Measurements from ENCODE around the gene POM121L2. TPM values are rescaled to one million over a fixed set of nuclear protein-coding genes. Genes with fewer than 3 reads are reported as not detected.
A peak's percentile ranks its signal among the peaks of the same experiment; 100 is the strongest.
"Not testable (repeated sequence)": the region's sequence is repeated elsewhere in the genome, so short reads cannot be mapped to it uniquely, and the experiment has no call there.

POM121L2 gene
- total and polyA plus RNA-seq, 4 experiments from 2014 or later, result not detected

- Histone ChIP-seq H3K36me3 (ENCODE audit: insufficient read depth, low read length) (no peaks in the 10 kb centered on the region), H3K27ac (ENCODE audit: low read depth, low read length) (no peak overlapping the region), H3K4me3 (ENCODE audit: low read length in 2 of 2) (no peak overlapping the region), H3K4me1 (ENCODE audit: insufficient read depth, low read length) (peaks cover 5% of the 10 kb centered on the region), H3K9me3 (ENCODE audit: control insufficient read depth in 1 of 2, low read length in 2 of 2) (peaks cover 0 to 4% of the 10 kb centered on the region in 2 donors), H3K27me3 (ENCODE audit: insufficient read depth, low read length) (peaks cover 63% of the 10 kb centered on the region)
- Mint-ChIP-seq H3K36me3 (peaks cover 4 to 13% of the 10 kb centered on the region in 2 donors), H3K9me3 (peaks cover 3 to 70% (median 51%) of the 10 kb centered on the region in 8 donors), H3K4me1 (peaks cover 4 to 6% (median 4%) of the 10 kb centered on the region in 4 donors), H3K4me3 (peak overlapping the region in 3 of 8 donors; percentile 21 to 54 (median 38)), H3K27me3 (peaks cover 58 to 59% of the 10 kb centered on the region in 2 donors), H3K27ac (peak overlapping the region in 4 of 7 donors; percentile 59 to 87 (median 74))
- intact Hi-C loops (cut with micrococcal nuclease), result loop anchor here (2.0 to 10.0 kb wide), 4 partner anchors 17 to 388 kb away; no protein-coding TSS in a partner anchor
- CTCF ChIA-PET (ENCODE audit: partially characterized antibody), result interaction anchor here (0.7 to 0.9 kb wide), 2 partner anchors 98 to 322 kb away, joined by 3 to 4 read pairs; no protein-coding TSS in a partner anchor
- POLR2A ChIA-PET (ENCODE audit: partially characterized antibody), result interaction anchor here (1.1 kb wide), 1 partner anchor 11 kb away, joined by 3 read pairs; no protein-coding TSS in a partner anchor
- no peak for DNase-seq
Measured at GRCh38 chr6:27279513-27280063, 32.5 kb downstream of the POM121L2 start.

DNA sequence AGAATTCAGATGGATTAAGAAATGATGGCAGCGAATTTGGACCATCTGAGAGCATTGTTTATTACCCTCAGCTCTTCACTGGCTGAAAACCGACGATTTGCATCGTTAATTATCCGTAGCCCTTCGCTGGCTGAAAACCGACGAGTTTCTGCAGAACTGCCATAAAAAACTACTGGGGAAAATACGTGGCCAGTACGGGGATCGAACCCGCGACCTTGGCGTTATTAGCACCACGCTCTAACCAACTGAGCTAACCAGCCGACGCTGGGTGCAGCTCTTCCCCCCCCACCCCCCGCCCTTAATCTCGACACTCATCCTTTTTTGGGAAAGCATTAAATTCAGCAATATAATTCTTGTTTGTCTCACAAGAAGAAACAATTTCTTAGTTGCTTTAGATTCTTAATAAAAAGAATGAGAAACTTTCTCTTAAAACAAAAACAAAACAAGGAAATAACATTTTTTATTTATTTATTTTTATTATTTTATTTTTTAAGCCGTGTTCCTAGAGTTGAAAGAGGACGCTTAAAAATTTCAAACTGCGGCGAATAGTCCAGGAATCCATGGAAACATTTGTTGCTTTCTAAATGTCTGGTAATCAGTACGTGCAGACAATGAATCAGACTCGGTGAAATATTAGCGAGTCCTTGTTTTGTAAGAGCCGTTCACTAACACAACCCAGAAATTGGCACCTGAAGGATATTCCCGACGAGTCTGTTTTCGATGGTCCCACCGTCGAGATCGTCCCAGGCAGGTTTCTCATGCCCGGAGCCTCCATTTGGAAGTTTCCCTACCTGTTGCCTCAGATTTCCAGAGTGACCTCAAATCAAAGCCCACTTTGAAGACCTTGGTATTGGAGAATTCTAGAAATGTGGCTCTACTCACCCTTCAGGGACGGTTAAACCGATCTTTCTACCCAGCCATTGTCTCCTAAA lies 36.8 kb downstream of the POM121L2 start:
- POLR2A ChIA-PET (ENCODE audit: partially characterized antibody), result interaction anchor here (1.2 kb wide), 1 partner anchor 20 kb away, joined by 3 read pairs; no protein-coding TSS in a partner anchor
- H3K4me3 Mint-ChIP-seq, result peak overlapping the region in 1 of 8 donors; percentile 8
- no peaks in the 10 kb centered on the region for H3K9me3 ChIP-seq (ENCODE audit: control insufficient read depth in 1 of 2, low read length in 2 of 2)
- no peak overlapping the region for H3K4me3 ChIP-seq (ENCODE audit: low read length in 2 of 2)
- no peak for DNase-seq
- H3K27ac Mint-ChIP-seq, result peak overlapping the region in 2 of 7 donors; percentile 47 to 51
- no peak overlapping the region for H3K27ac ChIP-seq (ENCODE audit: low read depth, low read length)
- peaks cover 53 to 55% of the 10 kb centered on the region in 2 donors for H3K27me3 Mint-ChIP-seq
- H3K4me1 ChIP-seq (ENCODE audit: insufficient read depth, low read length), result peaks cover 5% of the 10 kb centered on the region
- no peaks in the 10 kb centered on the region for H3K36me3 ChIP-seq (ENCODE audit: insufficient read depth, low read length)
- CTCF ChIA-PET (ENCODE audit: partially characterized antibody), result no interaction called here
- peaks cover 0 to 7% of the 10 kb centered on the region in 2 donors for H3K36me3 Mint-ChIP-seq
- H3K9me3 Mint-ChIP-seq, result peaks cover 3 to 39% (median 21%) of the 10 kb centered on the region in 8 donors
- peaks cover 41% of the 10 kb centered on the region for H3K27me3 ChIP-seq (ENCODE audit: insufficient read depth, low read length)
- intact Hi-C loops (cut with micrococcal nuclease), result no loop called here
- H3K4me1 Mint-ChIP-seq, result peaks cover 2 to 5% (median 3%) of the 10 kb centered on the region in 4 donors

DNA sequence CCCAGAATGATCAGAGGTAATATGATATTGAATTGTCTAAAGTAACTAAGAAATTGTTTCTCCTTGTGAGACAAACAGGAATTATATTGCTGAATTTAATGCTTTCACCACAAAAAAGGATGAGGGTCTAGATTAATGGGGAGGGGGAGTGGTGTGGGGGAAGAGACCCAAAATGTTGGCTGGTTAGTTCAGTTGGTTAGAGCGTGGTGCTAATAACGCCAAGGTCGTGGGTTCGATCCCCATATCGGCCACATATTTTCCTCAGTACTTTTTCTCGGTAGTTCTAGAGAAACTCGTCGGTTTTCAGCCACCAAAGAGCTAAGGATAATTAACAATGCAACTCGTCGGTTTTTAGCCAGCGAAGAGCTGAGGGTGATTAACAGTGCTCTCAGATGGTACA lies 38.3 kb downstream of the POM121L2 start:
- intact Hi-C loops (cut with micrococcal nuclease), result no loop called here
- POLR2A ChIA-PET (ENCODE audit: partially characterized antibody), result interaction anchor here (1.2 kb wide), 1 partner anchor 22 kb away, joined by 3 read pairs; no protein-coding TSS in a partner anchor
- H3K36me3 Mint-ChIP-seq, result peaks cover 0 to 7% of the 10 kb centered on the region in 2 donors
- no peak overlapping the region for H3K4me3 Mint-ChIP-seq
- H3K27me3 ChIP-seq (ENCODE audit: insufficient read depth, low read length), result peaks cover 32% of the 10 kb centered on the region
- H3K27me3 Mint-ChIP-seq, result peaks cover 53 to 55% of the 10 kb centered on the region in 2 donors
- no peak for DNase-seq
- no peak overlapping the region for H3K4me3 ChIP-seq (ENCODE audit: low read length in 2 of 2)
- peaks cover 0 to 30% (median 12%) of the 10 kb centered on the region in 8 donors for H3K9me3 Mint-ChIP-seq
- H3K4me1 Mint-ChIP-seq, result no peaks in the 10 kb centered on the region
- CTCF ChIA-PET (ENCODE audit: partially characterized antibody), result no interaction called here
- no peaks in the 10 kb centered on the region for H3K9me3 ChIP-seq (ENCODE audit: control insufficient read depth in 1 of 2, low read length in 2 of 2)
- no peaks in the 10 kb centered on the region for H3K4me1 ChIP-seq (ENCODE audit: insufficient read depth, low read length)
- no peak overlapping the region for H3K27ac Mint-ChIP-seq
- no peak overlapping the region for H3K27ac ChIP-seq (ENCODE audit: low read depth, low read length)
- H3K36me3 ChIP-seq (ENCODE audit: insufficient read depth, low read length), result no peaks in the 10 kb centered on the region

GRCh38 chr6:27268803-27269202 lies 43.3 kb downstream of the POM121L2 start:
- Mint-ChIP-seq H3K36me3 (no peaks in the 10 kb centered on the region), H3K27ac (no peak overlapping the region), H3K9me3 (peaks cover 0 to 5% (median under 1%) of the 10 kb centered on the region in 8 donors), H3K27me3 (peaks cover 44 to 54% of the 10 kb centered on the region in 2 donors), H3K4me1 (peaks cover 0 to 1% (median 0%) of the 10 kb centered on the region in 4 donors), H3K4me3 (no peak overlapping the region)
- no peak for DNase-seq
- ChIA-PET POLR2A (ENCODE audit: partially characterized antibody) (no interaction called here), CTCF (ENCODE audit: partially characterized antibody) (no interaction called here)
- intact Hi-C loops (cut with micrococcal nuclease), result no loop called here
- H3K27ac ChIP-seq (ENCODE audit: low read depth, low read length), result no peak overlapping the region
- peaks cover 20% of the 10 kb centered on the region for H3K27me3 ChIP-seq (ENCODE audit: insufficient read depth, low read length)
- H3K4me1 ChIP-seq (ENCODE audit: insufficient read depth, low read length), result no peaks in the 10 kb centered on the region
- no peaks in the 10 kb centered on the region for H3K9me3 ChIP-seq (ENCODE audit: control insufficient read depth in 1 of 2, low read length in 2 of 2)
- H3K36me3 ChIP-seq (ENCODE audit: insufficient read depth, low read length), result no peaks in the 10 kb centered on the region
- H3K4me3 ChIP-seq (ENCODE audit: low read length in 2 of 2), result no peak overlapping the region

- Mint-ChIP-seq H3K4me1 (peaks cover 0 to 1% (median 0%) of the 10 kb centered on the region in 4 donors), H3K27me3 (peaks cover 38 to 52% of the 10 kb centered on the region in 2 donors), H3K27ac (no peak overlapping the region), H3K36me3 (no peaks in the 10 kb centered on the region), H3K4me3 (no peak overlapping the region), H3K9me3 (peaks cover 0 to 4% (median 0%) of the 10 kb centered on the region in 8 donors)
- Histone ChIP-seq H3K9me3 (ENCODE audit: control insufficient read depth in 1 of 2, low read length in 2 of 2) (no peaks in the 10 kb centered on the region), H3K27me3 (ENCODE audit: insufficient read depth, low read length) (peaks cover 19% of the 10 kb centered on the region), H3K27ac (ENCODE audit: low read depth, low read length) (no peak overlapping the region), H3K4me1 (ENCODE audit: insufficient read depth, low read length) (no peaks in the 10 kb centered on the region), H3K36me3 (ENCODE audit: insufficient read depth, low read length) (no peaks in the 10 kb centered on the region), H3K4me3 (ENCODE audit: low read length in 2 of 2) (no peak overlapping the region)
- intact Hi-C loops (cut with micrococcal nuclease), result no loop called here
- DNase-seq, result no peak
- POLR2A ChIA-PET (ENCODE audit: partially characterized antibody), result no interaction called here
- CTCF ChIA-PET (ENCODE audit: partially characterized antibody), result no interaction called here
Measured at GRCh38 chr6:27267857-27268434, 44.1 kb downstream of the POM121L2 start.

DNA sequence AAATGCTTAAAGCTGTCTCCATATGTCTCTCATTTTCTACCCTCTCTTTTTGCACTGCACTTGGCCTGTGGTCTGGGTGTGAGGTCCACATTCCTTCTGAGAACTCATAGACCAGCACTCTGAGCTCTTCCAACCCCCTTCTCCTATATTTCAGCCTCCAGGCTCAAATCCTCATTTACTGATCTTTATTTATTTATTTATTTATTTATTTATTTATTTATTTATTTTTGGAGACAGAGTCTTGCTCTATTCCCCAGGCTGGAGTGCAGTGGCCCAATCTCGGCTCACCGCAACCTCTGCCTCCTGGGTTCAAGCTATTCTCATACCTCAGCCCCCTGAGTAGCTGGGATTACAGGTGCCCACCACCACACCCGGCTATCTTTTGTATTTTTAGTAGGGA lies 45.1 kb downstream of the POM121L2 start:
- H3K27ac Mint-ChIP-seq; H3K4me3 ChIP-seq (ENCODE audit: low read length in 2 of 2); DNase-seq; intact Hi-C loops (cut with micrococcal nuclease); CTCF ChIA-PET (ENCODE audit: partially characterized antibody); H3K27ac ChIP-seq (ENCODE audit: low read depth, low read length); H3K4me1 Mint-ChIP-seq; H3K4me3 Mint-ChIP-seq; H3K36me3 Mint-ChIP-seq; H3K36me3 ChIP-seq (ENCODE audit: insufficient read depth, low read length); H3K9me3 Mint-ChIP-seq; H3K4me1 ChIP-seq (ENCODE audit: insufficient read depth, low read length); H3K9me3 ChIP-seq (ENCODE audit: control insufficient read depth in 1 of 2, low read length in 2 of 2): not testable (repeated sequence)
- POLR2A ChIA-PET (ENCODE audit: partially characterized antibody), result interaction anchor here (0.6 kb wide), 1 partner anchor 1078 kb away, joined by 3 read pairs; no protein-coding TSS in a partner anchor
- H3K27me3 ChIP-seq (ENCODE audit: insufficient read depth, low read length), result peaks cover 15% of the 10 kb centered on the region
- H3K27me3 Mint-ChIP-seq, result peaks cover 37 to 48% of the 10 kb centered on the region in 2 donors

DNA sequence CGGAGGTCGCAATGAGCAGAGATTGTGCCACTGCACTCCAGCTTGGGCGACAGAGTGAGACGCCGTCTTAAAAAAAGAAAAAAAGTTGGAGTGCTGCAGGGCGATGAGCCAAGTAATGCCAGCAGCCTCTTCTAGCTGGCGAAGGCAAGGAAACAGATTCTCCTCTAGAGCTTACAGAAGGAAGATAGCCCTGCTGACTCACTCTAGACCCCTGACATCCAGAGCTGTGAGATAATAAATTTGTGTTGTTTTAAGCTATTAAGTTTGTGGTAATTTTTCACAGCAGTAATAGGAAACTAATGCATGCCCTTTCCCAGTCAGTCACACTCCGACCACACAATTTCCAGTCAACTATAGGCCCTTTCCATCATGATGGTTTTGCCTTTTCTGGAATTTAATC lies 48.2 kb downstream of the POM121L2 start:
- DNase-seq, result no peak
- H3K27me3 Mint-ChIP-seq, result peaks cover 48 to 52% of the 10 kb centered on the region in 2 donors
- H3K36me3 ChIP-seq (ENCODE audit: insufficient read depth, low read length), result no peaks in the 10 kb centered on the region
- no peaks in the 10 kb centered on the region for H3K9me3 ChIP-seq (ENCODE audit: control insufficient read depth in 1 of 2, low read length in 2 of 2)
- H3K9me3 Mint-ChIP-seq, result peaks cover 0 to 14% (median 2%) of the 10 kb centered on the region in 8 donors
- intact Hi-C loops (cut with micrococcal nuclease), result no loop called here
- POLR2A ChIA-PET (ENCODE audit: partially characterized antibody), result no interaction called here
- H3K4me3 Mint-ChIP-seq, result no peak overlapping the region
- H3K4me3 ChIP-seq (ENCODE audit: low read length in 2 of 2), result no peak overlapping the region
- H3K27me3 ChIP-seq (ENCODE audit: insufficient read depth, low read length), result peaks cover 21% of the 10 kb centered on the region
- H3K36me3 Mint-ChIP-seq, result no peaks in the 10 kb centered on the region
- CTCF ChIA-PET (ENCODE audit: partially characterized antibody), result no interaction called here
- no peak overlapping the region for H3K27ac Mint-ChIP-seq
- H3K4me1 ChIP-seq (ENCODE audit: insufficient read depth, low read length), result peaks cover 3% of the 10 kb centered on the region
- peaks cover 0 to 4% (median under 1%) of the 10 kb centered on the region in 4 donors for H3K4me1 Mint-ChIP-seq
- no peak overlapping the region for H3K27ac ChIP-seq (ENCODE audit: low read depth, low read length)
